GM21526 (cell line): ENCODE results near the gene PCDHA1.

Experiments used
- ATAC-seq: cut with Tn5 transposase; IDR thresholded peaks from one replicate; pipeline ENCODE4 v1.9.1; 2021; ENCODE audit warnings: moderate library complexity; ENCODE audit not compliant: unreplicated experiment, low FRiP score

PCDHA1 gene

DNA sequence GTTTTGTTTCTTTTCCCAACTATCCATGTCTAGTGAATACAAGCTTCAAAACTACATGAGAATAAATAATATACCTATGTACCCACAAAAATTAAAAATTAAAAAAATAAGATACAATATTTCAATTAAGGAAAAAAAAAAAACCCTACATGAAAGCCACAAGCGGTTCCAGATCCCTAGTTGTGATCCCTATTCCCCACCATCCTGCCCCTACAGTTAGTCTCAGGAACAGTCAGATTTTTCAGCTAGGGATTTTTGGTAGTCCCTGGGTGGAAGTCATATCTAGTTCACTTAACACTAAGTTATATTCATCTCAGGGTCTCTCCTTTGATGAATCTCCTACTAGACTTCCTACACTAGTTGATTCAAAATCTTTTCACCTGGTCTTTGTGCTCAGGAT, 246.7 kb downstream of the PCDHA1 start:
- no peak for ATAC-seq

DNA sequence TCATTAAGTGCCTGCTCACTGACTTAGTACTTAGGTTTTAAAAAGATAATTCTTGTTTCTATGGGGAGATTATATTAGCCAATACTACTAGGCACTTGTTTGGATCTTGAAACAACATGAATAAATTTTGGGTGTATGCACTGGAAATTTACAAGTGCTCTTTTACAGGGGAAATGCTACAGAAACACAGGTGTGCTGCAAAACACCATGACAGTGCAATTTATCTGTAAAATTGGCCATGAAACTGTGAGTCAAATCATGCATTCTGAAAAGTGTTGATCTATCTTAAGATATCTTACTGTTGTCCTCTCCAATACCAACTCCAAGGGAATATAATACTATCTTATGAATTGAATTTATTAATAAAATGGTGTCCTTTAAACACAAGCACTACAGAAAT, 253.1 kb downstream of the PCDHA1 start:
- no peak for ATAC-seq

DNA sequence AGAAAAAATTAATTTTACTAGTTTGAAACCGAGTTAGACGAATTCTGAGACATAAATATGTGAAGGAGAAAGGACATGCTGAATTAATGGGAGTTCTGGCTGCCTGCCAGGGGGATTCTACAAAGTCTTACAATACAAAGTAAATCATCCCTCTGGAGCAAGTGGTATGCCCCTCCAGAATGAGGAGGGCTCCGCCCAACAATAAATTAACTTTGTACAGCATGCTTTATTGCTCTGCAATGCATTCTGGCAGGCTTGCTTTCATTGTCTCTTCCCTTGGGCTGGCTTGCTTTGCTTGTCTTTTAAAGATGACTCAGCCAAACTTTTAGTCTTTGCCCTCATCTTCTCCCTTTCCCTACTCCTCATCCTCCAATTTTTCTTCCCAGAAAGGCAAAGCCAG, 253.6 kb downstream of the PCDHA1 start:
- ATAC-seq = no peak

DNA sequence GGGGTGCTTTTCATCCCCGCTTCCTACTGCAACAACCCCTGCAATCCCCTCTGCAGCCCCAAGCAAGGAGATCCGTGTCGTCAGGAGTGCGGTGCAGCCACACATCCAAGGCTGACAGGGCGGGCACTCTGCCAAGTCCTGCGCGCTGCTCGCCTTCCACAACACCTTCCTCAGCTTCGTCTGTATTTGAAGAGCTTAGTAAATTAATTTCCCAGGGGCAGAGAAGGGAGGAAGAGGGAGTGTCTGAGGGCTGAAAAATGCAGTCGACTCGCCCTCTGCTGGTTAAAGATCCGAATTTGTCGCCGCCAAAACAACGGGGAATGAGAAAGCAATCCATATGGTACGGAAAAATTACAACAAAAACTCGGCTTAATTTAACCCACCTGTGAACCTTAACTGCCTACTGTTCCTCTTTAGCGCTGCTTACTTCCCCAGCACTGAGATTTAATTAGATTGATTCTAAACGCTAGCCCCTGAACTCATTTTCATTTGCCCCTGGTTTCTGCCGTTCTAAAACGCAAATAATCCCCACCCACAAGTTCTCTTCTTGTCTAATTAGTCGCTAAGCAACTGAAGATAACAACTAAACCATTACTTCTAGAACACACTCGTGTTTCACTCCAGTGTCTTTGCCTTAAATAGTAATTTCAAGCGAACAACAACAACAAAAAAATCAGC, 254.3 kb downstream of the PCDHA1 start:
- ATAC-seq = no peak

DNA sequence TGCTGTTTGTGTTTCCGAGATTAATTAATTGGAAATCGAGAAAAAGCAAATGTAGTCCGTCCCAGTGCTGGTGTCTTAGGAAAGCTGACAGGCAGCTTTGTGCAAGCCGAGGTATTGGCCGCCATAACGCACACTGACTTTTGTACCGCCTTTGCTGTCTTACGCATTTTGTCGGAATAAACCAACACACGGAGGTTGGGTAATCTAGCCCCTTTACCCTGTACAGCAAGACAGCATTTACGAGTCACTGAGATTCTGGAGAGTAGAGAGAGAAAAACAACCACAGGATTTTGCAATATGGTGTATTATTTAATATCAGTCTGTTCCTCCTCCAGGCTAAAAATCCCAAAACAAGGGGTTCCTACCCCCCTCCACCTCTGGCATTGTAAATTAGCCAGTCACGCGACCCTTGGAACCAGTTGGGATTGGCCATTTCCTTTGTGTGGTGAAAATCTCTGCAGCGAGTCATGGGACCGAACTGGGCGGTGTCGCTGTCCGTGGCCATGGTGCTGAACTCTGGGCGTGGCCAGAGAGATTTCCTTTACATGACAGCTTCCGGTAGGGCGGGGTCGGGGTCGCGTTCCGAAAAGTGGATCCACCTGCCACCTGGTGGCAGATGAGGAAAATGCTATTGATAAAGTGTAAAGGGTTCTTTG, 255.0 kb downstream of the PCDHA1 start:
- ATAC-seq = peak; percentile 74

DNA sequence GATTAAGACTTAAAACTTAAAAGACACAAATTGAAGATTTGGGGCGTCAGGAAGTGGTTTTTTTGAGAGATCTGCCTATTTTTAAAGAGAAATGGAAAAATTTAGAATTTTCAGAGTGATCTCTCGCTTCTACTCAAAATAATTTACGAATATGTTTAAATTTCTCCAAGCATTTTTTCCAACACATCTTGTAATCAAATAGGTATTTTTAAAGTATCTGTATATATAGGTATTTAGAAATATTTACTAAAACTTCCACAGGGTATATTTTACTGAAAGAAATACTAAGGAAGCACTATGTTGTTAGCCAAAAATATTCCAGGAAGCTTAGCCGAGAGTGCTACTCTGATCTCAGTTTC, 255.5 kb downstream of the PCDHA1 start:
- ATAC-seq = no peak

- no peak for ATAC-seq
Measured at GRCh38 chr5:141042555-141042954, 256.6 kb downstream of the PCDHA1 start.

- no peak for ATAC-seq
Measured at GRCh38 chr5:141050622-141051520, 264.9 kb downstream of the PCDHA1 start, which contains the start of gene PCDHB1. PCDHB1 (plus strand) TSS chr5:141051374; CDS start chr5:141051471, 97 bp downstream.

DNA sequence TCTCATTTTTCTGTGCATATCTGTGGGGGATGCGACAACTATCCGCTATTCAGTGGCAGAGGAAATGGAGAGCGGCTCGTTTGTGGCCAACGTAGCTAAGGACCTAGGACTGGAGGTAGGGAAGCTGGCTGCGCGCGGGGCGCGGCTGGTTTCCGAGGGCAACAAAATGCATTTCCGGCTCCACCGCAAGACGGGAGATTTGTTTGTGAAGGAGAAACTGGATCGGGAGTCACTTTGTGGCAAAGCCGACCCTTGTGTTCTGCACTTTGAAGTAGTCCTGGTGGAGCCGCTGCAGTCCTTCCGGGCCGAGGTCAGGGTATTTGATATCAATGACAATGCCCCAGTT, 265.6 kb downstream of the PCDHA1 start:
- ATAC-seq = no peak
